K562 (cell line): Measurements from ENCODE around the gene CUL9. TPM values are rescaled to one million over a fixed set of nuclear protein-coding genes. Genes with fewer than 3 reads are reported as not detected.

ENCODE experiments used
- CEBPG ChIP-seq, 3 experiments: fragments of 200-800 bp in 1 of 3; sonication (Bioruptor generic) in 1 of 3; sonication (generic) in 1 of 3; formaldehyde crosslinking in 1 of 3; IDR thresholded peaks in 2 of 3; conservative IDR thresholded peaks in 1 of 3; 2 replicates each; pipeline versions ENCODE4 v1.6.1 to v1.8.0; 2016 to 2022; ENCODE audit warnings: missing compliant biosample characterization in 2 of 3, missing genetic modification characterization in 2 of 3, mild to moderate bottlenecking in 1 of 3, missing genetic modification reagents in 1 of 3
- CREBBP ChIP-seq: IDR thresholded peaks from one replicate; pipeline ENCODE4 v1.6.1; 2012; ENCODE audit warnings: low read depth, mild to moderate bottlenecking, control low read depth, inconsistent platforms, low read length
- EHMT2 ChIP-seq: fragments of 450-650 bp; IDR thresholded peaks from 2 replicates; pipeline ENCODE4 v1.6.1; 2018; ENCODE audit warnings: antibody characterized with exemption
- KAT2B ChIP-seq: IDR thresholded peaks from one replicate; pipeline ENCODE4 v1.6.1; 2012; ENCODE audit warnings: low read depth, mild to moderate bottlenecking, control low read depth, inconsistent platforms, low read length, moderate library complexity
- MEF2A ChIP-seq: IDR thresholded peaks from 2 replicates; pipeline ENCODE4 v1.6.1; 2011; ENCODE audit warnings: low read depth, mild to moderate bottlenecking, low read length, moderate library complexity; ENCODE audit not compliant: control insufficient read depth
- NCOA4 ChIP-seq: fragments of 450-650 bp; IDR thresholded peaks from 2 replicates; pipeline ENCODE4 v1.6.1; 2018; ENCODE audit warnings: mild to moderate bottlenecking; ENCODE audit not compliant: partially characterized antibody
- POLR2A ChIP-seq: fragments of 450-650 bp; conservative IDR thresholded peaks from 2 replicates; pipeline ENCODE4 v1.6.1; 2016
- RBM34 ChIP-seq: fragments of 200-400 bp; formaldehyde crosslinking; IDR thresholded peaks from 2 replicates; pipeline ENCODE4 v1.6.1; 2018; ENCODE audit warnings: low read length, borderline replicate concordance; ENCODE audit not compliant: insufficient read depth
- TAL1 ChIP-seq: fragments of 450-650 bp; IDR thresholded peaks from 2 replicates; pipeline ENCODE4 v1.6.1; 2016; ENCODE audit warnings: mild to moderate bottlenecking
- TOE1 ChIP-seq, 2 experiments: fragments of 450-650 bp in 1 of 2; sonication (generic) in 1 of 2; formaldehyde crosslinking in 1 of 2; IDR thresholded peaks; 2 replicates each; pipeline versions ENCODE4 v1.7.1 to v1.8.0; 2016 to 2022; ENCODE audit warnings: borderline replicate concordance in 2 of 2, mild to moderate bottlenecking in 2 of 2, antibody characterized with exemption in 1 of 2, inconsistent platforms in 1 of 2, low read depth in 1 of 2, missing genetic modification reagents in 1 of 2, moderate library complexity in 1 of 2
- U2AF1 ChIP-seq: fragments of 200-400 bp; formaldehyde crosslinking; optimal IDR thresholded peaks from 2 replicates; pipeline ENCODE3; 2017; ENCODE audit warnings: mild to moderate bottlenecking, low read depth, low read length, moderate library complexity
- ZNF324 ChIP-seq: fragments of 250-450 bp; sonication (Bioruptor Pico); IDR thresholded peaks from 2 replicates; pipeline ENCODE4 v1.4.0; 2020; ENCODE audit warnings: mild to moderate bottlenecking
- ZNF41 ChIP-seq: fragments of 250-450 bp; sonication (Bioruptor Pico); conservative IDR thresholded peaks from 2 replicates; pipeline ENCODE4 v1.4.0; 2020; ENCODE audit warnings: mild to moderate bottlenecking
- polyA plus RNA-seq, 8 experiments: library from polyadenylated mRNA; depleted of rRNA in 4 of 8; stranded (reverse) in 5 of 8; unstranded in 3 of 8; fragments of >200 nt; fragmentation: Nextera tagmentation in 2 of 8; fragmentation: Illumina TruSeq in 1 of 8; extraction: Ambion mirVana in 2 of 8; extraction: Trizol in 1 of 8; gene quantifications; 2 replicates each; pipeline versions ENCODE4 v1.2.1 to v1.2.3, GENCODE V29; 2011 to 2014; ENCODE audit warnings: inconsistent platforms in 1 of 8, missing spikeins in 1 of 8
- total RNA-seq, 7 experiments: library from RNA; depleted of rRNA in 6 of 7; stranded (reverse); fragments of >200 nt in 6 of 7; fragmentation: Illumina TruSeq in 2 of 7; extraction: Trizol in 2 of 7; gene quantifications; 2 replicates each; pipeline versions ENCODE4 v1.2.1 to v1.2.3, GENCODE V29; 2011 to 2021; ENCODE audit warnings: low replicate concordance in 1 of 7
- TF ChIP-seq, protein P1 (sequence below): fragments of 250-450 bp; sonication (Bioruptor Pico); IDR thresholded peaks from 2 replicates; pipeline ENCODE4 v1.5.0; 2022; ENCODE audit warnings: mild to moderate bottlenecking
- TF ChIP-seq, protein P2 (sequence below): fragments of 450-650 bp; IDR thresholded peaks from 2 replicates; pipeline ENCODE4 v1.6.1; 2016; ENCODE audit warnings: mild to moderate bottlenecking
- TF ChIP-seq, protein P3 (sequence below): fragments of 450-650 bp; formaldehyde crosslinking; IDR thresholded peaks from 2 replicates; pipeline ENCODE4 v1.4.0; 2022; ENCODE audit warnings: missing genetic modification characterization
- TF ChIP-seq, protein P4 (sequence below): sonication (generic); formaldehyde crosslinking; IDR thresholded peaks from 2 replicates; pipeline ENCODE4 v1.8.0; 2022; ENCODE audit warnings: mild to moderate bottlenecking, missing genetic modification reagents

Gene CUL9
- total and polyA plus RNA-seq, 9 of the 15 experiments (the other 6 are each of a cell fraction or from before 2014, with no cell fraction given), result 0.50 to 20.7 (median 6.6) TPM

DNA sequence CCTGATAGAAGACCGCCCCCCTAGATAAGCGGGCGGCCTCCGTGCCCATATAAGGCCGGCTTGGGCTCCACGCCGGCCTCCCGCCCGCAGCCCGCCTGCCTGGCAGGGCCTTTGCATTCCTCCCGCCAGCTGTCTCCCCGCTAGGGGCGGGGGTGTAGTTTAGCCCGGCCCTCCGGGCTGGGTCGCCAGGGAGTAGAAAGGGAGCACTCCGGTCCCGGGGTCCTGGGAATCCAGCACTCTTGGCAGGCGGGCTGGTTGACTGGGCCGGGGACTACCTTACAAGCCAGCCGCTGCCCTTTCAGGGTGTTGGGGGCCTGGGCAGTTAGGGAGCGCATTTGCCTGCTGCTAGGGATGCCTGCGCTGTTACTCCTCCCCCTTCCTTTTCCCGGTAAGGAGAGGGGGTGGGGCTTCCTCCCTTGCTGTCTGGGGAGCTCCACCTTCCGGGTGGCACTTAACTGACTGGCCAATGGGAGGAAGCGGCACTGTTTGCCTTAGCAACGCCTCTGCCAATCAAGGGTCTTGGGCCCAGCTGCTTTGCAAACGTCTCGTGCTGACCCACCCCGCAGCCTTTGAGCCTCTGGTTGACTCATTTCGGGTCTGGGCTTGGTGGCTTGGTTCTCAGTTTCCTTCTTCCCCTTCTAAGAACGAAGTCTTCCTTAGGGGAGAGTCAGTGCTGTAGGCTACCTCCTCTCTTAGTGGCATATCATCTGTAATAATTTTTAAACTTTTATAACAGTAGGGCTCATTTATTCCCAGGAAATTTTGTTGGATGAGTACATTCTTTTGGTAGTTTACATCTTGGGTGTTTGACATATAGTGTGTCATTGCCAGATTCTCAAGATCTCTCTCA, 7.5 kb upstream of the CUL9 start (continued):
- TF ChIP-seq RBM34, result no peak
- TF ChIP-seq NCOA4, result no peak
- TF ChIP-seq CEBPG (CRISPR knock-in tag; IDR thresholded peaks at IDR 0.05), result no peak
- no peak for TF ChIP-seq CEBPG (tag; conservative IDR thresholded peaks at IDR 0.05 in 1 of 2, IDR thresholded peaks at IDR 0.05 in 1 of 2)
- TF ChIP-seq TOE1 (IDR thresholded peaks at IDR 0.05; ENCODE audit: borderline replicate concordance), result no peak
- no peak for TF ChIP-seq TOE1 (CRISPR knock-in tag; IDR thresholded peaks at IDR 0.05; ENCODE audit: borderline replicate concordance, low read depth)
- TF ChIP-seq MEF2A, result no peak
- no peak for TF ChIP-seq ZNF41 (CRISPR knock-in tag)
- TF ChIP-seq ZNF324, result no peak
- TF ChIP-seq TAL1, result no peak
- TF ChIP-seq, protein P1, sequence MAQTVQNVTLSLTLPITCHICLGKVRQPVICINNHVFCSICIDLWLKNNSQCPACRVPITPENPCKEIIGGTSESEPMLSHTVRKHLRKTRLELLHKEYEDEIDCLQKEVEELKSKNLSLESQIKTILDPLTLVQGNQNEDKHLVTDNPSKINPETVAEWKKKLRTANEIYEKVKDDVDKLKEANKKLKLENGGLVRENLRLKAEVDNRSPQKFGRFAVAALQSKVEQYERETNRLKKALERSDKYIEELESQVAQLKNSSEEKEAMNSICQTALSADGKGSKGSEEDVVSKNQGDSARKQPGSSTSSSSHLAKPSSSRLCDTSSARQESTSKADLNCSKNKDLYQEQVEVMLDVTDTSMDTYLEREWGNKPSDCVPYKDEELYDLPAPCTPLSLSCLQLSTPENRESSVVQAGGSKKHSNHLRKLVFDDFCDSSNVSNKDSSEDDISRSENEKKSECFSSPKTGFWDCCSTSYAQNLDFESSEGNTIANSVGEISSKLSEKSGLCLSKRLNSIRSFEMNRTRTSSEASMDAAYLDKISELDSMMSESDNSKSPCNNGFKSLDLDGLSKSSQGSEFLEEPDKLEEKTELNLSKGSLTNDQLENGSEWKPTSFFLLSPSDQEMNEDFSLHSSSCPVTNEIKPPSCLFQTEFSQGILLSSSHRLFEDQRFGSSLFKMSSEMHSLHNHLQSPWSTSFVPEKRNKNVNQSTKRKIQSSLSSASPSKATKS (CRISPR knock-in tag), result no peak
- TF ChIP-seq KAT2B, result no peak
- TF ChIP-seq, protein P2, sequence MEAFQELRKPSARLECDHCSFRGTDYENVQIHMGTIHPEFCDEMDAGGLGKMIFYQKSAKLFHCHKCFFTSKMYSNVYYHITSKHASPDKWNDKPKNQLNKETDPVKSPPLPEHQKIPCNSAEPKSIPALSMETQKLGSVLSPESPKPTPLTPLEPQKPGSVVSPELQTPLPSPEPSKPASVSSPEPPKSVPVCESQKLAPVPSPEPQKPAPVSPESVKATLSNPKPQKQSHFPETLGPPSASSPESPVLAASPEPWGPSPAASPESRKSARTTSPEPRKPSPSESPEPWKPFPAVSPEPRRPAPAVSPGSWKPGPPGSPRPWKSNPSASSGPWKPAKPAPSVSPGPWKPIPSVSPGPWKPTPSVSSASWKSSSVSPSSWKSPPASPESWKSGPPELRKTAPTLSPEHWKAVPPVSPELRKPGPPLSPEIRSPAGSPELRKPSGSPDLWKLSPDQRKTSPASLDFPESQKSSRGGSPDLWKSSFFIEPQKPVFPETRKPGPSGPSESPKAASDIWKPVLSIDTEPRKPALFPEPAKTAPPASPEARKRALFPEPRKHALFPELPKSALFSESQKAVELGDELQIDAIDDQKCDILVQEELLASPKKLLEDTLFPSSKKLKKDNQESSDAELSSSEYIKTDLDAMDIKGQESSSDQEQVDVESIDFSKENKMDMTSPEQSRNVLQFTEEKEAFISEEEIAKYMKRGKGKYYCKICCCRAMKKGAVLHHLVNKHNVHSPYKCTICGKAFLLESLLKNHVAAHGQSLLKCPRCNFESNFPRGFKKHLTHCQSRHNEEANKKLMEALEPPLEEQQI, result no peak
- TF ChIP-seq, protein P3, sequence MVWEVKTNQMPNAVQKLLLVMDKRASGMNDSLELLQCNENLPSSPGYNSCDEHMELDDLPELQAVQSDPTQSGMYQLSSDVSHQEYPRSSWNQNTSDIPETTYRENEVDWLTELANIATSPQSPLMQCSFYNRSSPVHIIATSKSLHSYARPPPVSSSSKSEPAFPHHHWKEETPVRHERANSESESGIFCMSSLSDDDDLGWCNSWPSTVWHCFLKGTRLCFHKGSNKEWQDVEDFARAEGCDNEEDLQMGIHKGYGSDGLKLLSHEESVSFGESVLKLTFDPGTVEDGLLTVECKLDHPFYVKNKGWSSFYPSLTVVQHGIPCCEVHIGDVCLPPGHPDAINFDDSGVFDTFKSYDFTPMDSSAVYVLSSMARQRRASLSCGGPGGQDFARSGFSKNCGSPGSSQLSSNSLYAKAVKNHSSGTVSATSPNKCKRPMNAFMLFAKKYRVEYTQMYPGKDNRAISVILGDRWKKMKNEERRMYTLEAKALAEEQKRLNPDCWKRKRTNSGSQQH (CRISPR knock-in tag), result no peak
- TF ChIP-seq POLR2A, result 0 out of 2 replicates have a peak, but pooled peaks have one; percentile 45
- TF ChIP-seq, protein P4, sequence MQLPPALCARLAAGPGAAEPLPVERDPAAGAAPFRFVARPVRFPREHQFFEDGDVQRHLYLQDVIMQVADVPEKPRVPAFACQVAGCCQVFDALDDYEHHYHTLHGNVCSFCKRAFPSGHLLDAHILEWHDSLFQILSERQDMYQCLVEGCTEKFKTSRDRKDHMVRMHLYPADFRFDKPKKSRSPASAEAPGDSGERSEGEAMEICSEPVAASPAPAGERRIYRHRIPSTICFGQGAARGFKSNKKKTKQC (CRISPR knock-in tag), result no peak
- no peak for TF ChIP-seq CREBBP
- TF ChIP-seq U2AF1, result no peak
- no peak for TF ChIP-seq EHMT2
